GM23248 (cell line): ENCODE data around the gene TRMT13. TPM values are rescaled to one million over a fixed set of nuclear protein-coding genes. Genes with fewer than 3 reads are reported as not detected.

ENCODE experiments used
- polyA plus RNA-seq: library from polyadenylated mRNA; unstranded; fragments of >200 nt; fragmentation: Nextera tagmentation; extraction: Ambion mirVana; gene quantifications from 2 replicates; pipeline ENCODE4 v1.2.1, GENCODE V29; 2016
- small RNA-seq: library from RNA; depleted of rRNA; stranded (forward); fragments of <200 nt; gene quantifications from one replicate; pipeline ENCODE3, GENCODE V24; 2014; ENCODE audit warnings: low read depth, low replicate concordance
- total RNA-seq: library from RNA; depleted of rRNA; stranded (reverse); fragments of >200 nt; shearing (Covaris generic); gene quantifications from 2 replicates; pipeline ENCODE4 v1.2.3, GENCODE V29; 2014; rRNA removed

The TRMT13 gene
- total and polyA plus RNA-seq, 2 experiments from 2014 or later: 11.4 to 19.9 TPM

Small RNAs within 50 kb of the gene (small RNA-seq; reads per million reads assigned to genes)
- 0.43 reads per million for gene AC093019.1
- gene RPL23AP90: not detected

Other genes with a start within 250 kb of the TRMT13 start
- 35.7 and 46.0 TPM in 2 replicates for gene SLC35A3, start 163.2 kb upstream of the TRMT13 start, total RNA-seq
- gene SLC35A3, start 163.2 kb upstream of the TRMT13 start, polyA plus RNA-seq: 30.7 and 31.1 TPM in 2 replicates
- gene SASS6, start 233 bp upstream of the TRMT13 start, total RNA-seq: 2.3 and 7.6 TPM in 2 replicates
- 1.6 and 2.4 TPM in 2 replicates for gene SASS6, start 233 bp upstream of the TRMT13 start, polyA plus RNA-seq
- not detected in 2 replicates for gene LRRC39, start 45.1 kb downstream of the TRMT13 start, total RNA-seq
- 0.21 TPM in 1 of 2 replicates, not detected in the other for gene LRRC39, start 45.1 kb downstream of the TRMT13 start, polyA plus RNA-seq
- gene DBT, start 116.7 kb downstream of the TRMT13 start, total RNA-seq: 4.2 and 5.3 TPM in 2 replicates
- gene DBT, start 116.7 kb downstream of the TRMT13 start, polyA plus RNA-seq: 6.4 and 7.4 TPM in 2 replicates
- gene RTCA, start 133.1 kb downstream of the TRMT13 start, total RNA-seq: 42.7 and 66.4 TPM in 2 replicates
- gene RTCA, start 133.1 kb downstream of the TRMT13 start, polyA plus RNA-seq: 55.1 and 56.7 TPM in 2 replicates
- gene CDC14A, start 219.3 kb downstream of the TRMT13 start, total RNA-seq: 1.5 and 5.6 TPM in 2 replicates
- 1.5 and 1.8 TPM in 2 replicates for gene CDC14A, start 219.3 kb downstream of the TRMT13 start, polyA plus RNA-seq